K562 (cell line): ENCODE measurements around the gene NTN3. TPM values are rescaled to one million over a fixed set of nuclear protein-coding genes. Genes with fewer than 3 reads are reported as not detected.

Experiments used
- ADNP ChIP-seq: fragments of 200-800 bp; sonication (Bioruptor generic); IDR thresholded peaks from 2 replicates; pipeline ENCODE4 v1.6.1; 2016; ENCODE audit warnings: missing genetic modification characterization, missing compliant biosample characterization
- ARHGAP35 ChIP-seq: fragments of 450-650 bp; IDR thresholded peaks from 2 replicates; pipeline ENCODE4 v1.6.1; 2018; ENCODE audit not compliant: partially characterized antibody
- ATF1 ChIP-seq, 2 experiments: fragments of 450-650 bp in 1 of 2; IDR thresholded peaks; 2 replicates each; pipeline ENCODE4 v1.6.1; 2016; ENCODE audit warnings: missing compliant biosample characterization in 1 of 2, missing genetic modification characterization in 1 of 2
- CEBPG ChIP-seq, 3 experiments: fragments of 200-800 bp in 1 of 3; sonication (Bioruptor generic) in 1 of 3; sonication (generic) in 1 of 3; formaldehyde crosslinking in 1 of 3; IDR thresholded peaks in 2 of 3; conservative IDR thresholded peaks in 1 of 3; 2 replicates each; pipeline versions ENCODE4 v1.6.1 to v1.8.0; 2016 to 2022; ENCODE audit warnings: missing compliant biosample characterization in 2 of 3, missing genetic modification characterization in 2 of 3, mild to moderate bottlenecking in 1 of 3, missing genetic modification reagents in 1 of 3
- ELF4 ChIP-seq: fragments of 450-650 bp; formaldehyde crosslinking; IDR thresholded peaks from 2 replicates; pipeline ENCODE4 v1.4.0; 2022; ENCODE audit warnings: missing genetic modification characterization
- KLF13 ChIP-seq: fragments of 450-650 bp; IDR thresholded peaks from 2 replicates; pipeline ENCODE4 v1.6.1; 2016; ENCODE audit warnings: missing genetic modification characterization, low read depth, mild to moderate bottlenecking, missing compliant biosample characterization, moderate library complexity, borderline replicate concordance
- MTF1 ChIP-seq: fragments of 250-450 bp; sonication (Bioruptor Pico); IDR thresholded peaks from 2 replicates; pipeline ENCODE4 v1.9.0; 2021; ENCODE audit warnings: moderate library complexity, mild to moderate bottlenecking, inconsistent platforms, borderline replicate concordance
- MYNN ChIP-seq, 2 experiments: sonication (generic); formaldehyde crosslinking in 1 of 2; IDR thresholded peaks; 2 replicates each; pipeline versions ENCODE4 v1.5.0 to v1.6.1; 2016 to 2020; ENCODE audit warnings: antibody characterized with exemption in 1 of 2, missing genetic modification reagents in 1 of 2
- NFIC ChIP-seq: fragments of 450-650 bp; IDR thresholded peaks from 2 replicates; pipeline ENCODE4 v1.6.1; 2017; ENCODE audit warnings: mild to moderate bottlenecking, inconsistent platforms
- NR3C1 ChIP-seq: sonication (generic); formaldehyde crosslinking; IDR thresholded peaks from 2 replicates; pipeline ENCODE4 v1.8.1; 2022; ENCODE audit warnings: missing genetic modification reagents
- POLR2B ChIP-seq: fragments of 450-650 bp; IDR thresholded peaks from 2 replicates; pipeline ENCODE4 v1.6.1; 2018; ENCODE audit warnings: low read depth; ENCODE audit not compliant: partially characterized antibody
- SMARCE1 ChIP-seq: fragments of 450-650 bp; IDR thresholded peaks from 2 replicates; pipeline ENCODE4 v1.7.1; 2016; ENCODE audit warnings: mild to moderate bottlenecking
- ZEB2 ChIP-seq: fragments of 450-650 bp; IDR thresholded peaks from 2 replicates; pipeline ENCODE4 v1.6.1; 2016
- ZNF197 ChIP-seq: fragments of 200-800 bp; sonication (Bioruptor generic); IDR thresholded peaks from 2 replicates; pipeline ENCODE4 v1.6.1; 2016; ENCODE audit warnings: low read depth, missing genetic modification characterization, missing compliant biosample characterization
- ZNF316 ChIP-seq: fragments of 450-650 bp; IDR thresholded peaks from 2 replicates; pipeline ENCODE4 v1.6.1; 2016
- ZNF75A ChIP-seq: fragments of 450-650 bp; formaldehyde crosslinking; IDR thresholded peaks from 2 replicates; pipeline ENCODE4 v1.4.0; 2020; ENCODE audit warnings: mild to moderate bottlenecking
- polyA plus RNA-seq, 8 experiments: library from polyadenylated mRNA; depleted of rRNA in 4 of 8; stranded (reverse) in 5 of 8; unstranded in 3 of 8; fragments of >200 nt; fragmentation: Nextera tagmentation in 2 of 8; fragmentation: Illumina TruSeq in 1 of 8; extraction: Ambion mirVana in 2 of 8; extraction: Trizol in 1 of 8; gene quantifications; 2 replicates each; pipeline versions ENCODE4 v1.2.1 to v1.2.3, GENCODE V29; 2011 to 2014; ENCODE audit warnings: inconsistent platforms in 1 of 8, missing spikeins in 1 of 8
- total RNA-seq, 7 experiments: library from RNA; depleted of rRNA in 6 of 7; stranded (reverse); fragments of >200 nt in 6 of 7; fragmentation: Illumina TruSeq in 2 of 7; extraction: Trizol in 2 of 7; gene quantifications; 2 replicates each; pipeline versions ENCODE4 v1.2.1 to v1.2.3, GENCODE V29; 2011 to 2021; ENCODE audit warnings: low replicate concordance in 1 of 7
- TF ChIP-seq, protein P1 (sequence below): fragments of 450-650 bp; formaldehyde crosslinking; IDR thresholded peaks from 2 replicates; pipeline ENCODE4 v1.4.0; 2022; ENCODE audit warnings: mild to moderate bottlenecking, moderate library complexity
- TF ChIP-seq, protein P2 (sequence below): sonication (generic); formaldehyde crosslinking; IDR thresholded peaks from 2 replicates; pipeline ENCODE4 v1.8.0; 2022; ENCODE audit warnings: missing genetic modification reagents, mild to moderate bottlenecking, borderline replicate concordance
- TF ChIP-seq, protein P3 (sequence below): sonication (generic); formaldehyde crosslinking; IDR thresholded peaks from 2 replicates; pipeline ENCODE4 v1.8.0; 2023; ENCODE audit warnings: mild to moderate bottlenecking, missing genetic modification reagents
- TF ChIP-seq, protein P4 (sequence below): fragments of 450-650 bp; IDR thresholded peaks from 2 replicates; pipeline ENCODE4 v1.6.1; 2016; ENCODE audit warnings: borderline replicate concordance

NTN3 gene
- total and polyA plus RNA-seq, 9 of the 15 experiments (the other 6 are each of a cell fraction or from before 2014, with no cell fraction given): not detected

DNA sequence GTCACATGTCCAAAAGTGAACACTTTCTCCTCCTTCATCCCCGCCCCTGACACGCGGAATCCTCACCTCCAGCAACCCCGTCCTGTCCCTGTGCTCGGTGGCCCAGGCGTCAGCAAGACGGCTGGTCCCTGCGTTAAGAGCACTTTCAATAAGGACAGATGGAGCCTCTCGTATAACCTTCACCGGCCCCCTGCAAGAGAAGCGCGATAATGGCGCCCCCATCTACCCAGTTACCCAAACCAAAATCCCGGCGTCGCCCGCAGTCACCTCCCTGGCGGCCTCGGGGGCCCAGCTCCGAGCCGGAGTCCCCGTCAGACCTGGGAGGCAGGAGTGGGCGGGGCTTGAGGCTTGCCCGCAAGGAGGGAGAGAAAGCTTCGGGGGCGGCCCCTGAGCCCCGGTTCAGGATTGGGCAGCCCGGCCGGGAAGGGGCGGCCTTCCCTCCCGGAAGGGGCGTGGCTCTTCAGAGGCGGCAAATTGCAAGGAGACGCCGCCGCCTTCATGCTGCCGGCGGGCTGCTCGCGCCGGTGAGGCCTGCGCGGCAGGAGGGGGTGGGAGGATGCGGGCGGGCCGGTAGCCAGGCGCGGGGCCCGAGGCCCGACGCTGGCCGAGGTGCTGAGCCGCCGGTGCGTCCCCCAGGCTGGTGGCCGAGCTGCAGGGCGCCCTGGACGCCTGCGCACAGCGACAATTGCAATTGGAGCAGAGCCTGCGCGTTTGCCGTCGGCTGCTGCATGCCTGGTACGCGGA lies 11.3 kb upstream of the NTN3 start, which contains the start of gene TEDC2 (continued):
- TF ChIP-seq, protein P1, sequence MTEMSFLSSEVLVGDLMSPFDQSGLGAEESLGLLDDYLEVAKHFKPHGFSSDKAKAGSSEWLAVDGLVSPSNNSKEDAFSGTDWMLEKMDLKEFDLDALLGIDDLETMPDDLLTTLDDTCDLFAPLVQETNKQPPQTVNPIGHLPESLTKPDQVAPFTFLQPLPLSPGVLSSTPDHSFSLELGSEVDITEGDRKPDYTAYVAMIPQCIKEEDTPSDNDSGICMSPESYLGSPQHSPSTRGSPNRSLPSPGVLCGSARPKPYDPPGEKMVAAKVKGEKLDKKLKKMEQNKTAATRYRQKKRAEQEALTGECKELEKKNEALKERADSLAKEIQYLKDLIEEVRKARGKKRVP (CRISPR knock-in tag): no peak
- no peak for TF ChIP-seq NFIC
- TF ChIP-seq ZNF75A (CRISPR knock-in tag): no peak
- 0 out of 2 replicates have a peak, but pooled peaks have one; percentile 18 for TF ChIP-seq ELF4 (CRISPR knock-in tag)
- no peak for TF ChIP-seq ZNF316
- no peak for TF ChIP-seq ATF1 (CRISPR knock-in tag; IDR thresholded peaks at IDR 0.05)
- TF ChIP-seq ATF1 (tag; IDR thresholded peaks at IDR 0.05): peak; percentile 69
- TF ChIP-seq, protein P2, sequence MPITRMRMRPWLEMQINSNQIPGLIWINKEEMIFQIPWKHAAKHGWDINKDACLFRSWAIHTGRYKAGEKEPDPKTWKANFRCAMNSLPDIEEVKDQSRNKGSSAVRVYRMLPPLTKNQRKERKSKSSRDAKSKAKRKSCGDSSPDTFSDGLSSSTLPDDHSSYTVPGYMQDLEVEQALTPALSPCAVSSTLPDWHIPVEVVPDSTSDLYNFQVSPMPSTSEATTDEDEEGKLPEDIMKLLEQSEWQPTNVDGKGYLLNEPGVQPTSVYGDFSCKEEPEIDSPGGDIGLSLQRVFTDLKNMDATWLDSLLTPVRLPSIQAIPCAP (CRISPR knock-in tag): no peak
- TF ChIP-seq ZNF197 (CRISPR knock-in tag): no peak
- TF ChIP-seq MTF1 (CRISPR knock-in tag): no peak
- no peak for TF ChIP-seq CEBPG (CRISPR knock-in tag; IDR thresholded peaks at IDR 0.05)
- TF ChIP-seq CEBPG (tag; conservative IDR thresholded peaks at IDR 0.05 in 1 of 2, IDR thresholded peaks at IDR 0.05 in 1 of 2): no peak
- TF ChIP-seq KLF13 (tag): peak; percentile 60; the same call in 1 of the 2 replicates
- TF ChIP-seq POLR2B: no peak
- TF ChIP-seq, protein P3, sequence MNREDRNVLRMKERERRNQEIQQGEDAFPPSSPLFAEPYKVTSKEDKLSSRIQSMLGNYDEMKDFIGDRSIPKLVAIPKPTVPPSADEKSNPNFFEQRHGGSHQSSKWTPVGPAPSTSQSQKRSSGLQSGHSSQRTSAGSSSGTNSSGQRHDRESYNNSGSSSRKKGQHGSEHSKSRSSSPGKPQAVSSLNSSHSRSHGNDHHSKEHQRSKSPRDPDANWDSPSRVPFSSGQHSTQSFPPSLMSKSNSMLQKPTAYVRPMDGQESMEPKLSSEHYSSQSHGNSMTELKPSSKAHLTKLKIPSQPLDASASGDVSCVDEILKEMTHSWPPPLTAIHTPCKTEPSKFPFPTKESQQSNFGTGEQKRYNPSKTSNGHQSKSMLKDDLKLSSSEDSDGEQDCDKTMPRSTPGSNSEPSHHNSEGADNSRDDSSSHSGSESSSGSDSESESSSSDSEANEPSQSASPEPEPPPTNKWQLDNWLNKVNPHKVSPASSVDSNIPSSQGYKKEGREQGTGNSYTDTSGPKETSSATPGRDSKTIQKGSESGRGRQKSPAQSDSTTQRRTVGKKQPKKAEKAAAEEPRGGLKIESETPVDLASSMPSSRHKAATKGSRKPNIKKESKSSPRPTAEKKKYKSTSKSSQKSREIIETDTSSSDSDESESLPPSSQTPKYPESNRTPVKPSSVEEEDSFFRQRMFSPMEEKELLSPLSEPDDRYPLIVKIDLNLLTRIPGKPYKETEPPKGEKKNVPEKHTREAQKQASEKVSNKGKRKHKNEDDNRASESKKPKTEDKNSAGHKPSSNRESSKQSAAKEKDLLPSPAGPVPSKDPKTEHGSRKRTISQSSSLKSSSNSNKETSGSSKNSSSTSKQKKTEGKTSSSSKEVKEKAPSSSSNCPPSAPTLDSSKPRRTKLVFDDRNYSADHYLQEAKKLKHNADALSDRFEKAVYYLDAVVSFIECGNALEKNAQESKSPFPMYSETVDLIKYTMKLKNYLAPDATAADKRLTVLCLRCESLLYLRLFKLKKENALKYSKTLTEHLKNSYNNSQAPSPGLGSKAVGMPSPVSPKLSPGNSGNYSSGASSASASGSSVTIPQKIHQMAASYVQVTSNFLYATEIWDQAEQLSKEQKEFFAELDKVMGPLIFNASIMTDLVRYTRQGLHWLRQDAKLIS (CRISPR knock-in tag): 0 out of 2 replicates have a peak, but pooled peaks have one; percentile 53
- TF ChIP-seq ZEB2: no peak
- peak; percentile 15; the same call in 1 of the 2 replicates for TF ChIP-seq MYNN (IDR thresholded peaks at IDR 0.05)
- no peak for TF ChIP-seq MYNN (CRISPR knock-in tag; IDR thresholded peaks at IDR 0.05)
- 0 out of 2 replicates have a peak, but pooled peaks have one; percentile 18 for TF ChIP-seq SMARCE1
- 0 out of 2 replicates have a peak, but pooled peaks have one; percentile 57 for TF ChIP-seq NR3C1 (CRISPR knock-in tag)
- TF ChIP-seq, protein P4, sequence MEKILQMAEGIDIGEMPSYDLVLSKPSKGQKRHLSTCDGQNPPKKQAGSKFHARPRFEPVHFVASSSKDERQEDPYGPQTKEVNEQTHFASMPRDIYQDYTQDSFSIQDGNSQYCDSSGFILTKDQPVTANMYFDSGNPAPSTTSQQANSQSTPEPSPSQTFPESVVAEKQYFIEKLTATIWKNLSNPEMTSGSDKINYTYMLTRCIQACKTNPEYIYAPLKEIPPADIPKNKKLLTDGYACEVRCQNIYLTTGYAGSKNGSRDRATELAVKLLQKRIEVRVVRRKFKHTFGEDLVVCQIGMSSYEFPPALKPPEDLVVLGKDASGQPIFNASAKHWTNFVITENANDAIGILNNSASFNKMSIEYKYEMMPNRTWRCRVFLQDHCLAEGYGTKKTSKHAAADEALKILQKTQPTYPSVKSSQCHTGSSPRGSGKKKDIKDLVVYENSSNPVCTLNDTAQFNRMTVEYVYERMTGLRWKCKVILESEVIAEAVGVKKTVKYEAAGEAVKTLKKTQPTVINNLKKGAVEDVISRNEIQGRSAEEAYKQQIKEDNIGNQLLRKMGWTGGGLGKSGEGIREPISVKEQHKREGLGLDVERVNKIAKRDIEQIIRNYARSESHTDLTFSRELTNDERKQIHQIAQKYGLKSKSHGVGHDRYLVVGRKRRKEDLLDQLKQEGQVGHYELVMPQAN: peak; percentile 64; the same call in 1 of the 2 replicates
- TF ChIP-seq ADNP (tag): no peak
- TF ChIP-seq ARHGAP35: no peak
